Mesendoderm (in vitro differentiated cells): ENCODE measurements around the gene CSPG5.

Experiments
- DNase-seq: peaks from one replicate; pipeline ENCODE4 v3.0.0; 2013
- H2AK5ac ChIP-seq: 2 replicates; pipeline ENCODE4 v1.6.1; 2013; ENCODE audit warnings: low read length, inconsistent platforms
- H2BK120ac ChIP-seq: 2 replicates; pipeline ENCODE4 v1.6.1; 2013; ENCODE audit warnings: low read depth, mild to moderate bottlenecking, low read length, moderate library complexity, mixed read lengths
- H2BK15ac ChIP-seq: replicated peaks from 2 replicates; pipeline ENCODE4 v1.6.1; 2013; ENCODE audit warnings: low read depth, mild to moderate bottlenecking, moderate library complexity
- H2BK5ac ChIP-seq: 2 replicates; pipeline ENCODE4 v1.6.1; 2013; ENCODE audit warnings: low read length, inconsistent platforms
- H3K18ac ChIP-seq: 2 replicates; pipeline ENCODE4 v1.6.1; 2013; ENCODE audit warnings: mild to moderate bottlenecking, low read length, mixed read lengths
- H3K23ac ChIP-seq: one replicate; pipeline ENCODE4 v1.6.1; 2013; ENCODE audit warnings: low read length
- H3K27ac ChIP-seq: 2 replicates; pipeline ENCODE4 v1.5.1; 2013; ENCODE audit warnings: low read depth, mild to moderate bottlenecking, inconsistent platforms, low read length, moderate library complexity
- H3K27me3 ChIP-seq: 2 replicates; pipeline ENCODE4 v1.6.1; 2013; ENCODE audit warnings: low read length, control low read depth, mild to moderate bottlenecking, inconsistent platforms; ENCODE audit not compliant: insufficient read depth, poor library complexity
- H3K36me3 ChIP-seq: 2 replicates; pipeline ENCODE4 v1.6.1; 2013; ENCODE audit warnings: low read length, inconsistent platforms; ENCODE audit not compliant: control insufficient read depth, insufficient read depth
- H3K4ac ChIP-seq: one replicate; pipeline ENCODE4 v1.6.1; 2013; ENCODE audit warnings: low read depth, mild to moderate bottlenecking, low read length, moderate library complexity
- H3K4me1 ChIP-seq: 2 replicates; pipeline ENCODE4 v1.6.1; 2013; ENCODE audit warnings: low read depth, low read length, inconsistent platforms; ENCODE audit not compliant: control insufficient read depth
- H3K4me2 ChIP-seq: 2 replicates; pipeline ENCODE4 v1.6.1; 2013; ENCODE audit warnings: low read length
- H3K4me3 ChIP-seq: 2 replicates; pipeline ENCODE4 v1.5.1; 2013; ENCODE audit warnings: mild to moderate bottlenecking, low read length
- H3K56ac ChIP-seq: one replicate; pipeline ENCODE4 v1.6.1; 2013; ENCODE audit warnings: low read length
- H3K79me1 ChIP-seq: 2 replicates; pipeline ENCODE4 v1.6.1; 2013; ENCODE audit warnings: low read length, inconsistent platforms
- H3K79me2 ChIP-seq: 2 replicates; pipeline ENCODE4 v1.6.1; 2013; ENCODE audit warnings: mild to moderate bottlenecking, low read length; ENCODE audit not compliant: control insufficient read depth, insufficient read depth
- H3K9ac ChIP-seq: 2 replicates; pipeline ENCODE4 v1.6.1; 2013; ENCODE audit warnings: low read length, inconsistent platforms
- H4K5ac ChIP-seq: one replicate; pipeline ENCODE4 v1.6.1; 2013; ENCODE audit warnings: low read length
- H4K8ac ChIP-seq: one replicate; pipeline ENCODE4 v1.6.1; 2013; ENCODE audit warnings: low read depth, mild to moderate bottlenecking, control low read depth, low read length, moderate library complexity
- WGBS: extraction: QIAGEN DNeasy Blood & Tissue Kit; methylation state at CpG from one replicate; pipeline ENCODE4 v1.1.7; 2013; ENCODE audit warnings: low lambda C conversion rate, missing lambda C conversion rate; ENCODE audit not compliant: insufficient coverage; ENCODE audit errors: extremely low coverage; 5-methylcytosine and 5-hydroxymethylcytosine counted together

Gene CSPG5

GRCh38 chr3:47533996-47534454, 44.6 kb downstream of the CSPG5 start:
- Histone ChIP-seq H3K27ac (no peak overlapping the region), H2BK5ac (no peak overlapping the region), H3K9ac (no peak overlapping the region), H2AK5ac (no peak overlapping the region), H4K5ac (no peak overlapping the region), H3K4me2 (no peak overlapping the region), H2BK15ac (no peak overlapping the region), H3K79me2 (no peaks in the 10 kb centered on the region), H3K56ac (no peak overlapping the region), H3K18ac (no peak overlapping the region), H3K23ac (no peak overlapping the region), H3K4ac (no peak overlapping the region), H3K4me1 (no peaks in the 10 kb centered on the region), H3K27me3 (no peaks in the 10 kb centered on the region), H3K36me3 (no peaks in the 10 kb centered on the region), H2BK120ac (no peak overlapping the region), H3K79me1 (no peaks in the 10 kb centered on the region), H4K8ac (no peak overlapping the region), H3K4me3 (no peak overlapping the region)
- no peak for DNase-seq
- no CpG with 5 or more reads among the region's 5 CpGs for WGBS

DNA sequence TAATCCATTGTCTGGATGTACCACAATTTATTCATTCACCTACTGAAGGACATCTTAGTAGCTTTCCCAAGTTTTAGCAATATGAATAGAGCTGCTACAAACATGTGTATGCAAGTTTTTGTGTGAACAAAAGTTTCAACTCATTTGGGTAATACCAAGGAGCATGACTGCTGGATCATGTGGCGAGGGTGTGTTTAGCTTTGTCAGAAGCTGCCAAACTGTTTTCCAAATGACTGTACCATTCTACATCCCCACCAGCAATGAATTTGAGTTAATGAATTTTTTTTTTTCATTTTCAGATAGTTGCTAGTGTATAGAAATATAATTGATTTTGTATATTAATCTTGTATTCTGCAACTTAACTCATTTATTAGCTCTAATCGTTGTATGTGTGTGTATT, 45.2 kb downstream of the CSPG5 start:
- Histone ChIP-seq H2BK5ac (no peak overlapping the region), H3K27me3 (no peaks in the 10 kb centered on the region), H3K4me2 (no peak overlapping the region), H3K79me1 (no peaks in the 10 kb centered on the region), H2BK120ac (no peak overlapping the region), H3K4me1 (no peaks in the 10 kb centered on the region), H2AK5ac (no peak overlapping the region), H3K79me2 (no peaks in the 10 kb centered on the region), H3K36me3 (no peaks in the 10 kb centered on the region), H3K18ac (no peak overlapping the region), H4K5ac (no peak overlapping the region), H3K4ac (no peak overlapping the region), H3K27ac (no peak overlapping the region), H4K8ac (no peak overlapping the region), H3K23ac (no peak overlapping the region), H3K56ac (no peak overlapping the region), H2BK15ac (no peak overlapping the region), H3K4me3 (no peak overlapping the region), H3K9ac (no peak overlapping the region)
- DNase-seq, result no peak
- no CpG with 5 or more reads among the region's 2 CpGs for WGBS

GRCh38 chr3:47527952-47528725, 50.5 kb downstream of the CSPG5 start:
- H3K27me3 ChIP-seq, result no peaks in the 10 kb centered on the region
- no peak overlapping the region for H3K56ac ChIP-seq
- H3K4me2 ChIP-seq, result no peak overlapping the region
- no peak overlapping the region for H3K18ac ChIP-seq
- no peak overlapping the region for H2AK5ac ChIP-seq
- H3K4me3 ChIP-seq, result no peak overlapping the region
- no peak overlapping the region for H3K23ac ChIP-seq
- no peaks in the 10 kb centered on the region for H3K79me2 ChIP-seq
- H3K79me1 ChIP-seq, result no peaks in the 10 kb centered on the region
- H3K4ac ChIP-seq, result no peak overlapping the region
- H2BK15ac ChIP-seq, result no peak overlapping the region
- no peak for DNase-seq
- no peak overlapping the region for H2BK120ac ChIP-seq
- H4K8ac ChIP-seq, result no peak overlapping the region
- H3K4me1 ChIP-seq, result no peaks in the 10 kb centered on the region
- no peak overlapping the region for H2BK5ac ChIP-seq
- no peak overlapping the region for H3K27ac ChIP-seq
- H3K36me3 ChIP-seq, result no peaks in the 10 kb centered on the region
- no peak overlapping the region for H4K5ac ChIP-seq
- WGBS, result no CpG with 5 or more reads among the region's 6 CpGs
- no peak overlapping the region for H3K9ac ChIP-seq

DNA sequence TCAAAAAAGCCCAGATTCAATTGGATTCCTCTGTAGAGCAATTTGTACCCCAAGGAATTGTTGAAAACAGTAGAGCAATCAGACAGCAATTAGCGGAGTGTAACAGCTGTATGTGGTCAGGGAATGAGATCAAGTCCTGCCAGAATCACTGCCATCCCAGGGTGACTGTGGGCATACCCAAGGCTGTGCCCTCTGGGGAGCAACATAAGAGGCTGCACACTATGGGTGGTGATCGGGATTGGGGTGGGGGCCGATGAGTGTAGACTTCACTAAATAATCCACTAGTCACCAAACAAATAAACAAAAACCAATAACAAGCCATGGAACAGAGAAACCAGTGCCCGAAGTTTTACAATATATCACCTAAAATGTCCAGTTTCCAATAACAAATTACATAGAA, 53.0 kb downstream of the CSPG5 start:
- Histone ChIP-seq H3K4me3 (no peak overlapping the region), H3K27ac (no peak overlapping the region), H2BK5ac (no peak overlapping the region), H3K9ac (no peak overlapping the region), H3K4me1 (no peaks in the 10 kb centered on the region), H2BK120ac (no peak overlapping the region), H4K5ac (no peak overlapping the region), H2AK5ac (no peak overlapping the region), H3K23ac (no peak overlapping the region), H3K56ac (no peak overlapping the region), H3K27me3 (no peaks in the 10 kb centered on the region), H2BK15ac (no peak overlapping the region), H3K18ac (no peak overlapping the region), H3K79me1 (no peaks in the 10 kb centered on the region), H3K36me3 (no peaks in the 10 kb centered on the region), H3K4me2 (no peak overlapping the region), H3K4ac (no peak overlapping the region), H4K8ac (no peak overlapping the region), H3K79me2 (no peaks in the 10 kb centered on the region)
- no CpG with 5 or more reads among the region's 4 CpGs for WGBS
- no peak for DNase-seq

GRCh38 chr3:47523310-47524073, 55.2 kb downstream of the CSPG5 start:
- H2BK15ac ChIP-seq, result no peak overlapping the region
- no CpG with 5 or more reads among the region's 4 CpGs for WGBS
- H3K23ac ChIP-seq, result no peak overlapping the region
- H3K18ac ChIP-seq, result no peak overlapping the region
- no peak overlapping the region for H3K56ac ChIP-seq
- no peak overlapping the region for H2BK120ac ChIP-seq
- H3K27me3 ChIP-seq, result no peaks in the 10 kb centered on the region
- no peaks in the 10 kb centered on the region for H3K4me1 ChIP-seq
- H3K4me3 ChIP-seq, result no peak overlapping the region
- H3K27ac ChIP-seq, result no peak overlapping the region
- H2AK5ac ChIP-seq, result no peak overlapping the region
- H3K9ac ChIP-seq, result no peak overlapping the region
- H4K8ac ChIP-seq, result no peak overlapping the region
- no peak overlapping the region for H3K4me2 ChIP-seq
- H3K36me3 ChIP-seq, result no peaks in the 10 kb centered on the region
- peak; percentile 53 for DNase-seq
- H4K5ac ChIP-seq, result no peak overlapping the region
- H2BK5ac ChIP-seq, result no peak overlapping the region
- H3K4ac ChIP-seq, result no peak overlapping the region
- no peaks in the 10 kb centered on the region for H3K79me1 ChIP-seq
- H3K79me2 ChIP-seq, result no peaks in the 10 kb centered on the region
